Parathyroid adenoma (tissue), 2 donors: ENCODE results near the gene CLDN15.

Experiments
- H2AFZ ChIP-seq: fragments of 300-600 bp; sonication (generic); one replicate; pipeline ENCODE4 v1.7.0; 2017; ENCODE audit warnings: antibody characterized with exemption, mild to moderate bottlenecking
- H3K27ac ChIP-seq: fragments of 300-600 bp; sonication (generic); one replicate; pipeline ENCODE4 v1.7.0; 2017
- H3K27me3 ChIP-seq: fragments of 300-600 bp; sonication (generic); one replicate; pipeline ENCODE4 v1.7.0; 2017; ENCODE audit warnings: low read length; ENCODE audit not compliant: control insufficient read depth, insufficient read depth
- H3K36me3 ChIP-seq: fragments of 300-600 bp; sonication (generic); one replicate; pipeline ENCODE4 v1.7.0; 2017; ENCODE audit warnings: low read length; ENCODE audit not compliant: control insufficient read depth, insufficient read depth
- H3K4me1 ChIP-seq: fragments of 300-600 bp; sonication (generic); one replicate; pipeline ENCODE4 v1.7.0; 2017; ENCODE audit warnings: control low read depth
- H3K4me2 ChIP-seq: fragments of 300-600 bp; sonication (generic); one replicate; pipeline ENCODE4 v1.7.0; 2017; ENCODE audit warnings: low read length
- H3K4me3 ChIP-seq: fragments of 300-600 bp; sonication (generic); one replicate; pipeline ENCODE4 v1.7.0; 2017; ENCODE audit warnings: low read depth, low read length
- H3K79me2 ChIP-seq: fragments of 300-600 bp; sonication (generic); one replicate; pipeline ENCODE4 v1.7.0; 2017; ENCODE audit warnings: control low read depth
- H3K9ac ChIP-seq: fragments of 300-600 bp; sonication (generic); one replicate; pipeline ENCODE4 v1.7.0; 2017; ENCODE audit warnings: mild to moderate bottlenecking
- H3K9me3 ChIP-seq: fragments of 300-600 bp; sonication (generic); one replicate; pipeline ENCODE4 v1.7.0; 2017; ENCODE audit warnings: low read length; ENCODE audit not compliant: control insufficient read depth
- CTCF ChIP-seq: fragments of 300-600 bp; sonication (generic); IDR thresholded peaks from one replicate; pipeline ENCODE4 v1.7.0; 2017; ENCODE audit warnings: antibody characterized with exemption, mild to moderate bottlenecking
- donor health status: primary hyperparathyroidism.

Gene CLDN15

GRCh38 chr7:101232141-101232850 lies 5.3 kb downstream of the CLDN15 start:
- H2AFZ ChIP-seq = peak overlapping the region; percentile 93
- peak overlapping the region; percentile 78 for H3K27ac ChIP-seq
- H3K79me2 ChIP-seq = no peaks in the 10 kb centered on the region
- H3K4me3 ChIP-seq = peak overlapping the region; percentile 45
- no peak for TF ChIP-seq CTCF
- H3K9ac ChIP-seq = no peak overlapping the region
- H3K4me2 ChIP-seq = peak overlapping the region; percentile 82
- H3K27me3 ChIP-seq = no peaks in the 10 kb centered on the region
- no peaks in the 10 kb centered on the region for H3K36me3 ChIP-seq
- peaks cover 7% of the 10 kb centered on the region for H3K4me1 ChIP-seq
- no peaks in the 10 kb centered on the region for H3K9me3 ChIP-seq

- Histone ChIP-seq H3K9me3 (no peaks in the 10 kb centered on the region), H3K4me3 (peak overlapping the region; percentile 45), H3K9ac (no peak overlapping the region), H3K27ac (peak overlapping the region; percentile 78), H3K27me3 (no peaks in the 10 kb centered on the region), H2AFZ (peak overlapping the region; percentile 93), H3K4me1 (peaks cover 12% of the 10 kb centered on the region), H3K4me2 (peak overlapping the region; percentile 82), H3K36me3 (no peaks in the 10 kb centered on the region), H3K79me2 (no peaks in the 10 kb centered on the region)
- TF ChIP-seq CTCF = no peak
Measured at GRCh38 chr7:101231644-101232043, 6.0 kb downstream of the CLDN15 start.

- Histone ChIP-seq H3K4me3 (no peak overlapping the region), H3K27me3 (no peaks in the 10 kb centered on the region), H3K9ac (no peak overlapping the region), H3K27ac (peak overlapping the region; percentile 84), H3K79me2 (peaks cover 7% of the 10 kb centered on the region), H3K36me3 (no peaks in the 10 kb centered on the region), H2AFZ (no peak overlapping the region), H3K4me2 (no peak overlapping the region), H3K9me3 (no peaks in the 10 kb centered on the region), H3K4me1 (peaks cover 9% of the 10 kb centered on the region)
- no peak for TF ChIP-seq CTCF
Measured at GRCh38 chr7:101226721-101227120, 10.9 kb downstream of the CLDN15 start.

GRCh38 chr7:101225650-101226049 lies 12.0 kb downstream of the CLDN15 start:
- H3K9me3 ChIP-seq = no peaks in the 10 kb centered on the region
- no peak overlapping the region for H3K4me3 ChIP-seq
- no peaks in the 10 kb centered on the region for H3K27me3 ChIP-seq
- H3K27ac ChIP-seq = no peak overlapping the region
- no peaks in the 10 kb centered on the region for H3K36me3 ChIP-seq
- H3K4me2 ChIP-seq = no peak overlapping the region
- no peak overlapping the region for H3K9ac ChIP-seq
- peaks cover 8% of the 10 kb centered on the region for H3K4me1 ChIP-seq
- peaks cover 13% of the 10 kb centered on the region for H3K79me2 ChIP-seq
- no peak overlapping the region for H2AFZ ChIP-seq
- no peak for TF ChIP-seq CTCF

- Histone ChIP-seq H3K4me3 (no peak overlapping the region), H3K9me3 (no peaks in the 10 kb centered on the region), H3K9ac (no peak overlapping the region), H3K4me2 (no peak overlapping the region), H3K36me3 (no peaks in the 10 kb centered on the region), H3K27ac (no peak overlapping the region), H3K27me3 (no peaks in the 10 kb centered on the region), H3K79me2 (peaks cover 33% of the 10 kb centered on the region), H3K4me1 (peaks cover 8% of the 10 kb centered on the region), H2AFZ (no peak overlapping the region)
- TF ChIP-seq CTCF = no peak
Measured at GRCh38 chr7:101223528-101223927, 14.1 kb downstream of the CLDN15 start.
